Stromal cell of bone marrow (primary cell): ENCODE measurements around the gene TRMT2B.
A peak's percentile ranks its signal among the peaks of the same experiment; 100 is the strongest.
"Not testable (repeated sequence)": the region's sequence is repeated elsewhere in the genome, so short reads cannot be mapped to it uniquely, and the experiment has no call there.

ENCODE experiments used
- DNase-seq: peaks from one replicate; pipeline ENCODE4 v3.0.0-alpha.2; 2012; ENCODE audit warnings: low read depth

The TRMT2B gene

DNA sequence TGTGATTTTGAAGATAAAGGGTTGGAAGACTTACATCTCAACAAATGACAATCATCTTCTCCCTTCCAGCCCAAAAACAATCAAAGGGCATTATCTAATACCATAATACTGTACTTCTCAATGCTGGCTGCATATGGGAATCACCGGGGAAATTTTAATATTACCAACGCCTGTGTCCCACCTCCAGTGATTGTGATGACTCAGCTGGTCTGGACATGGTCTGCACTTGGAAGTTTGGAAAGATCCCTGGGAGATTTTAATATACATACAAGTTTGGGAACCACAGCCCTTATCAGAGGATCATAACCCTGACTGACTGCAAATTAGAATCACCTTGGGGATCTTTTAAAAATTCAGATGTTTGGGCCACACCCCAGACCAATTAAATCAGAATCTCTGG, 52.5 kb downstream of the TRMT2B start:
- DNase-seq: no peak

DNA sequence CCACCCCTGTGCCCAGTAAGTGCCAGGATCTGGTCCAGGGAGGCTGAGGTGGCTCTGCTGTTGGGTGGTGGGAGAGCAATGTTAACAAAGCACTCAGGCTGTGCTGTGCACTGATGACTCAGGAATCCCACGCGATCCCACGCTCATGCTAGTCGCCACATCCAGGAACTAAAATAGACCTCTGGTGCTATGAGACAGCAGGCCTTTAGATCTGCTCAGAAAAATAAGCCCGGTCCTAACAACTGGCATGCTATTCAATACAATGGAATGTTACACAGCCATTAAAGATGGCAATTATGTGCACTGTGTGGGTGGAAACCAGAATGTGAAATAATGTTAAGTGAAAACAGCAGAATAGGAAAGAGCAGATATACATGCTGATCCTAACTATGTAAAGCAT, 56.4 kb downstream of the TRMT2B start:
- DNase-seq: peak; percentile 57

DNA sequence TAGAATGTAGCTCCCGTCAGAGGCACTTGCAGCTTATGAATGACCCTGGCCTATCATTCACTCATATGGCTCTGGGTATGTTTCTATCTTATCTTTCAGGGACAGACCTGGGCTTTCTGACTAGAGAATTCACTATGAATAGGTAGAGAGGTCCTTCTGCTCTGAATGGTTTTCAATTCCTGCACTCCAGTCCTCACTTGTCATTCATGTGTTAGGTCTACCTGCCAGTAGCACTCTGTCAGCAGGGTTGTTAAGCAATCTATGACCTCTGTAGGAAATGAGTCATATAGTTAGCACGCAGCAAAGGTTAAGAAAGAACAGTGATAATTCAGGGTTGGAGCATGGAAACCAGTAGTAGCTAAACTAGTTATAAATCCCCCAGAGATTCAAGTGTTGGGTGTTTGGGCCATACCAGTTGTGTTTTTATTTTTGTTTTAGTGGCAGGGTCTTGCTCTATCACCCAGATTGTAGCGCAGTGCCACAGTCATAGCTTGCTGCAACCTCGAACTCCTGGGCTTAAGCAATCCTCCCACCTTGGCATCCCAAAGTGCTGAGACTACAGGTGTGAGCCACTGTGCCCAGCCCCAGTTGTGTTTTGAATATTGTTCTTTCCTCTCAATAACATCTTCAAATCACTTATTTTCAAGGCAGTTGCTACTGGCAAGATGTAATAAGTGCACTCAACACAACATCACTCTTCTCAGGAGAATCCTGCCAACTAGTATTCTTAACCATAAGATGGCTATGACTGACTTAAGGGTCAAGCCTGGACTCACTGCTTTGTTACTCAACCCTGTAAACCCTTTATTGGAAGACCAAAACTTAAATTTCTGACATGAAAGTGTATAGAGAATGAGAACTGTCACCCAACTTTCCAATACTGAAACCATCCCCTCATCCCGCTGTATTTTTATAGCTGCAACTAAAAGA, 57.3 kb downstream of the TRMT2B start:
- no peak for DNase-seq

DNA sequence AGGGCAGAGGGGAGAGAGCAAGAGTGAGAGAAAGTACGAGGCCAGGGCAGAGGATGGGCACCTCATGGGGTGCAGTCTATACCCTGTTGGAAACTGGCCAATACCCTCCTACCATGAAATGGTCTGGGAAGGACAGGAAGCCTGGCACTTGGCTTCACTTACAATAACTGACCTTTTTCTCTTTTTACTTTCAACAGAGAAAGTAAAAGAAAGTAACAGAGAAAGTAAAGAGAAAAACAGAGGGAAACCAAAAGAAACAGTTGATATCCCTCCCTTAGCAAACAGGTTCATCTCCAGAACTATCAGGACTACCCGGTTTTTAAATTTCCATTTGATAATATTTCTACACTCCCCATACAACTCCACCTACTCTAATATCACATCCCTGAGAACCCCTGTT, 61.8 kb downstream of the TRMT2B start:
- DNase-seq: no peak

DNA sequence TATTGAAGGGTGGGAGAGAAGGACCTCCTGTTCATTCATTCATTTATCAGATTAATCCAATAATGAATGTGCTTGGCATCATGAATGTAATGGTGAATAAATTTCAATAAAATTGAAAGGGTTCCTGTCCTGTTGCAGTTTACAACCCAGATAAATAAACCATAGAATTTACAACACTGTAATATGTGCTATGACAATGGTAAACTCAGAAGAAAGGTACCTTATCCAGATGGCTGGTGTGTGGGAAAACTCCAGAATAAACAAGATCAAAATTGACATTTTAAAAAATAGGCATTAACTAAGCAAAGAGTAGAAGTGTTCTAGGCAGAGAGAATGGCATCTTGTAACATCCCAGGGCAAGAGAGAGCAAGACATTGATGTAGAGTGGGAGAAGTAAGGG, 67.1 kb downstream of the TRMT2B start:
- no peak for DNase-seq

DNA sequence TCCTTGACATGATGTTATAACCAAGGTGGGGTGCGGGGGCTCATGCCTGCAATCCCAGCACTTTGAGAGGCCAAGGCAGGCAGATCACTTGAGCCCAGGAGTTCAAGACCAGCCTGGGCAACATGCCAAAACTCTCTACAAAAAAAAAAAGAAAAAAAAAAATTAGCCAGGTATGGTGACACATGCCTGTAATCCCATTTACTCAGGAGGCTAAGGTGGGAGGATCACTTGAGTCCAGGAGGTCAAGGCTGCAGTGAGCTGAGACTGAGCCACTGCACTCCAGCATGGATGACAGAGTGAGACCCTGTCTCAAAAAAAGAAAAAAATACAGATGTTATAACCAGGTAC, 70.4 kb downstream of the TRMT2B start:
- DNase-seq: not testable (repeated sequence)

DNA sequence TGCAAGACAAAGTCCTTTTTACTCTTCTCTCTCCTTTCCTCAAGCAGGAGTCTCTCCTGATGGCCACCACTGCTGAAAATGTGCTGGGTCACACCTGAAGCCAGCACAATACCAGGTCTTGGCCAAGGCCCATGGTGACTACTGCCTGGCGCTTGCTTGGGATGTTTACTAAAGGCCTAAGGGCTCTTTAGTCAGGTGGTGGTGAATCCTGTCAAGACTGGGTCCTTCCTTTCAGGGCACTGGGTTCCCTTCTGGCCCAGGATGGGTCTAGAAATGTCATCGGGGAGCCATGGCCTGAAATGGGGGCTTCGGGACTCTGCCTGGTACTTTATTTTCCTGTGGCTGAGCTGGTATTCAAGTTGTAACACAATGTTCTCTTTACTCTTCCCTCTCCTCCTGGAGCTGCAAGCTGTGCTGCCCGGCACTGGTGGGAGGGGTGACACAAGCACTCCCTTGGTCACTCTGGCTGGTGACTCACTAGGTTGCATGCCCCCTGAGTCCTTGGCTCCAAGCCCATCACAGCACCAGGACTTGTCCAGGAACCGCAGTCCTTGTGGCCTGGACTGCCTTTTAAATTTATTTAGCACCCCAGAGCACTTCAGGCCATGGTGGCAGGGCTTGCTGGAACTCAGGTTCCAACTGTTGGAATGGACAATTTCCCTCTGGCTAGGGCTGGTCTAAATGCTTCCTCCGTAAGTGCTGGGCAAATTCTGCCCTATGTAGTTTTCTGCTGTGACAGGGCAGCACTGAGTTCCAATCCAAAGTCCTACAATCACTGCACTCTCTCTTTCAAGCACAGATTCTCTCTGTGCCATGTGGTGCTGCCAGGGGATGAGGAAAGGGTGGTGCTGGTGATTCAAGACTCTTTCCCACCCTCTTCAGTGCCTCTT, 71.1 kb downstream of the TRMT2B start:
- DNase-seq: peak; percentile 24

DNA sequence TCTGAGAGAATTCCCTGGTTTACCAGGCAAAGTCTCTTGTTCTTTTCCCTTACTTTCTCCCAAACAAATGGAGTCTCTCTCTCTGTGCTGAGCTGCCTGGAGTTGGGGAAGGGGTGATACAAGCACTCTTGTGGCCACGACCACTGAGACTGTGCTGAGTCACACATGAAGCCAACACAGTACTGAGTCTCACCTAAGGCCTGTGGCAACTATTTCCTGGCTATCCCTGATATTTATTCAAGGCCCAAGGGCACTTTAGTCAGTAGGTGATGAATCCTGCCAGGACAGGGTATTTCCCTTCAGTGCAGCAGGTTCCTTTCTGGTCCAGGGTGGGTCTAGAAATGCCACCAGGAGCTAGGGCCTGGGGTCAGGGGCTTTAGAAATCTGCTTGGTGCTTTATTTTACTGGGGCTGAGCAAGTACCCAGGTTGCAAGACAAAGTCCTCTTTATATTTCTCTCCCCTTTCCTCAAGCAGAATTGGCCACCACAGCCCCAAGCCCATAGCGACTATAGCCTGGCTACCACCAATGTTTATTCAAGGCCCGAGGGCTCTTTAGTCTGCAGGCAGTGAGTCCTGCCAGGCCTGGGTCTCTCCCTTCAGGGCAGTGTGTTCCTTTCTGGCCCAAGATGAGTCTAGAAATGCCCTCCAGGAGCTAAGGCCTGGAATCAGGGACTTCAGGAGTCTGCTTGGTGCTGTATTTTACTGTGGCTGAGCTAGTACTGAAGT, 71.9 kb downstream of the TRMT2B start:
- DNase-seq: no peak

DNA sequence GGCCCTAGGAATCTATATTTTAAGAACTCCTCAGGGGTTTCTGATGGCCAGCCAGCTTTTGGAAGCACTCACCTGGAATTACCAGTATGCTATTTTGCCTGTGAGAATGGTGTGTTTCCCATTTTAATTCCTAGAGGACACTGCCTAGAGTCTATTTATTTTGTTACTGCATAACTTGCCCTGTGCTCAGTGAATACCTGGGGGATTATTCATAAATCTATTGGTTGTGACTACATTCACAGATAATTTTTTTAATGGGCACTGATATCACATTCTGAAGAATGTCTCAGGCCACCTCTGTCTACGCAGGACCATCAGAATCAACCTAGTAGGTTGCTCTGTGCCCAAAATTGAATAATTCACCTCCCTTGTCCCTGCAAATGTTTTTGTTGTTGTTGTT, 75.7 kb downstream of the TRMT2B start:
- no peak for DNase-seq

DNA sequence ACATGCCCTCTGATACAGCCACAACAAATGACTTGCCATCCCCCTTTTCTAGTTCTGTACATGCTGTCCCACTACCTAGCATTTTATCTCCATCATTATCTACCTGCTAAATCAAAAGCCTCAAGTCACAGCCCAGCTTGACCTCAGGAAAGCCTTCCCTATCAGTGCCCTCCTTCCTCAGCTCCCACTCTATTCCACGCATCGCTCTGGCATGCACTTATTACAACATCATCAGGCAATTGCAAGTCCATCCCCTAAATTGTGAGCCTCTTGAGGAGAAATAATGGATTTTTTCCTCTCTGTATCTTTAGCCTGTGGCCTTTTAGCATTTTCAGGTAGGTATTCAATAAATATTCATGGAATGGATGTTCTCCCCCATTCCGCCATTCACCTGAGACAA, 76.7 kb downstream of the TRMT2B start:
- no peak for DNase-seq

DNA sequence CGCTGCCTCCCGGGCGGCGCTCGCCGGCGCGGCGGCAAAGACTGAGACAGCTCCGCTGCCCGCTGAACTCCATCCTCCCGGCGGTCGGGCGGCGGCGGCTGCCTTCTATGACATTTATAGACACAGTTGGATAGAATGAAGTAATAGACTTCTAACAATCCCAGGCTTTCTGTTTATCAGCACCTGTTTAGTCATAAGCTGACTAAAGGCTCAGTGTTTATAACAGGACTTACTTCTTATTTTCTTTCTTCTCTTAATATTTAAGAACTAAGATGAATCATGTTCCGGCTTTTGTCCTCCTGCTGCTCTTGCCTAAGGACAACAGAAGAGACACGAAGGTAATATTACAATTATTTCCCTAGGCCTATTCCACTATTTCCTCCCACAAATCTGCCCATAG, 78.5 kb downstream of the TRMT2B start:
- DNase-seq: no peak

DNA sequence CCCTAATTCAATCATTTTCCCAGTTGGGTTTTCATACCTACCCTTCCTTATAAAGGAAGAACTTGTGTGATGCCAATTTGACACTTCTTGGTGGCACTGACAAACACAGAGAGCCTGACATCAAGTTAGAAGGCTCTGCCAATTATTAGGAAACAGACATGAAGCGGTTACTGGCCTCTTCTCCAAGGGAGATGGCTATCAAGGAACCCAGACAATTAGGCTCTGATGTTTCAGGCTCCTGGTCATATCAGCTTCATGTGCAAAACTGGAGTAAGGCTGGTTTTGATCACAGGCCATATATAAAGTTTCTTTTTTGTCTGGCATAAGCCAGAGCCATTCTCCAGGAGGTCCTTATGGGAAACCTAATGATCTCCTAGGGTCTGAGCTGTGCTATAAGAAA, 82.0 kb downstream of the TRMT2B start:
- DNase-seq: no peak

DNA sequence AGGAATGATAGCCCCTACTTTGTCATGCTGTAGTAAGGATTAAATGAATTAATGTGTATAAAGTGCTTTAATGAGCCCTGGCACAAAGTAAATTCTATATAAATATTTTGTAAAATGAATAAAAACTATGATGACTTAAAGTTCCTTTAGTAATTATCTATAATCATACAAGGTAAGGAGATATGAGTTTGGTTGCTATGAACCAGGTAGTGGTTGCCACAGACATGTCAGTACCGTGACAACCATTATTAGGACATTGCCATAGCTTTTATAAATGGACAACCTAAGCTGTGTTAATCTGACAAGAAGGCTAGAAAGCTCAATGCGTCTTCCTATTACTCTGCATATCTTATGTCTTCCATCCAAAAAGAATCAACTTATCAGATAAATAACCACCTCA, 82.5 kb downstream of the TRMT2B start, which contains the start of gene ARL13A:
Gene ARL13A (plus strand): TSS at position 301 of the 400 bp plus-strand sequence. CDS start 3,982 bp downstream, outside the sequence.
- DNase-seq: no peak

DNA sequence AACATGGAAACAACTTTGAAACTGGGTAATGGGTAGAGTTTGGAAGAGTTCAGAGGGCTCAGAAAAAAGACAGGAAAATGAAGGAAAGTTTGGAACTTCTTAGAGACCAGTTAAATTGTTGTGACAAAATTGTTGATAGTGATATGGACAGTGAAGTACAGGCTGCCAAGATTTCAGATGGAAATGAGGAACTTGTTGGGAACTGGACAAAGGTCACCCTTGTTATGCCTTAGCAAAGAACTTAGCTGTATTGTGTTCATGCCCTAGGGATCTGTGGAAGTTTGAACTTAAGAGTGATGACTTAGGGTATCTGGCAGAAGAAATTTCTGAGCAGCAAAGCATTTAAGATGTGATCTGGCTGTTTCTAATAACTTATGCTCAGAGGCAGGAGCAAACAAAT, 87.5 kb downstream of the TRMT2B start:
- no peak for DNase-seq

DNA sequence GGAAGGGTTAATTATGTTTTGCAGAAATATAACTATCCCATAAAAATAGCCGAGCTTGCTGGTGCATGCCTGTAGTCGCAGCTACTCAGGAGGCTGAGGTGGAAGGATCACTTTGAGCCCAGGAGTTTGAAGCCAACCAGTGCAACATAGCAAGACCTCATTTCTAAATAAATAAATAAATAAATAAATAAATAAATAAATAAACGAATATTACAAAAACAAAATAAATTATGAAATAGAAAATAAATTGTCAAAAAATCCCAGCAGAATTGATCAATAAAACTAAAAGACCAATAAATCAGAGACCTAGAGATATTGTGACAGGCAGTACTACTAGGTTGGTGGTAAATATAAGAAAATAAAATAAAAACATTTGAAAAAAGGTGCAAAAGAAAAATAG, 89.1 kb downstream of the TRMT2B start:
- no peak for DNase-seq
